Measurements from ENCODE around the gene JAK3. TPM values are rescaled to one million over a fixed set of nuclear protein-coding genes. Genes with fewer than 3 reads are reported as not detected.

The JAK3 gene
- polyA plus RNA-seq, 3 donors = 2.1 to 2.6 (median 2.2) TPM

GRCh38 chr19:17841810-17842662, 5.7 kb downstream of the JAK3 start:
- peak in 1 of 3 donors; percentile 79 for DNase-seq (ENCODE audit: low read depth in 3 of 3, low spot score in 2 of 3)

GRCh38 chr19:17841371-17841809, 6.4 kb downstream of the JAK3 start:
- no peak for DNase-seq (ENCODE audit: low read depth in 3 of 3, low spot score in 2 of 3)

GRCh38 chr19:17840019-17840418, 7.8 kb downstream of the JAK3 start:
- DNase-seq (ENCODE audit: low read depth in 3 of 3, low spot score in 2 of 3) = no peak

- DNase-seq (ENCODE audit: low read depth in 3 of 3, low spot score in 2 of 3) = no peak
These were observed 9.8 kb downstream of the JAK3 start for GRCh38 chr19:17837972-17838371.

- no peak for DNase-seq (ENCODE audit: low read depth in 3 of 3, low spot score in 2 of 3)
These were observed 11.3 kb downstream of the JAK3 start for GRCh38 chr19:17836530-17836929.

GRCh38 chr19:17835182-17836006, 12.4 kb downstream of the JAK3 start:
- DNase-seq (ENCODE audit: low read depth in 3 of 3, low spot score in 2 of 3) = no peak

DNA sequence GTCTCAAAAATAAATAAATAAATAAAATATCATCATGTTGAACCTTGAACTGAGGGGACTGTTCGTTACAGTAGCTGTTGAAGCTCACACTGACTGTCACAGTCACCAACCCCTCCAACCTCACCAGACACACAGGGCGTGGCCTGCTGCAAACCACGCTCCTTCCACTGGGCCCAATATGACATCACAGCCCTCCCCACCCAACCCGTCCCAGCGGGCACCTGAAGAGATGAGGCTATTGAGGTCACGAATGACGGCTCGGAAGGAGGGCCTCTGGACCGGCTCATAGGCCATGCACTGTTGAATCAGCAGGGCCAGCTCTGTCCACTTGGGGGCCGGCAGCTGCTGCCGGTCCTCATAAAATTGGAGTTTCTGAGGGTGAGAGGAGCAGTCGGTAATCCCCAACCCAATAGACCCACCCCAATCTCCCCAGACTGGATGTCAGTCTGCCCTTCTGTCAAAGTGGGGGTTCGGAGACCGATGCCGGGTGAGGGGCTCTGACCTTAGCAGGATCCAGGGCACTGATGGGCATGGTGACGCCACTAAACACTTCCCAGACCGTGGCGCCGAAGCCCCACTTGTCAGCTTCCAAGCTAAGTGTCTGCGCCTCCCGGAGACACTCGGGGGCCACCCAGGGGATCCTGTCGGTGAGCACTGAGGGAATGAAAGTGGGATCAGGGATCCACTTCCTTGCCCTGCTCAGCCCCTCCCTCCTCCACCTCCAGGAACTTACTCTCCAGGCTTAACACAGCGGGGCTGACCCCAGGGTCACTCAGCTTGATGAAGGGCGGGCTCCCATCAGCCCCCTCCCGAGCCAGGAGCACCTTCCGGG, 13.2 kb downstream of the JAK3 start:
- DNase-seq (ENCODE audit: low read depth in 3 of 3, low spot score in 2 of 3) = no peak

- no peak for DNase-seq (ENCODE audit: low read depth in 3 of 3, low spot score in 2 of 3)
These were observed 15.2 kb downstream of the JAK3 start for GRCh38 chr19:17832443-17833208.

DNA sequence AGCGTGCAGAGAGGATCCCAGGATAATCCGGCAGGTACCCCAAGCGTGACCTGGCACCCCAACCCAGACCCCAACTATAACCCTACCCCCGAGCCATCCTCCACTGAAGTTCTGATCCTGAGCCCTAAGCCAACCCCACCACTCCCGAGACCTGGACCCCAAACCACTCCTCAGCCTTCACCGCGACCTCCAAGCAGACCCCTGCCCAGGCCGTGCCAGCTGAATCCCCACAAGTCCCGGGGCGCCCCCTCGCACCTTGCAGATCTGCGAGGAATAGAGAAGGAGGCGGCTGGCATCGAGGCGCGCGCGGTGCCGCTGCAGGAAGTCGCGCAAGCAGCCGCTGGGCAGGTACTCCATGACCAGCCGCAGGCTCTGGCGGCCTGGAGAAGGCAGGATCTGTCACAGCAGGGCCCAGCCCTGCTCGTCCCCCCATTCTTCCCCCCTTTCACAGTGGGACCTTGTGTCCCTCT, 16.3 kb downstream of the JAK3 start:
- no peak for DNase-seq (ENCODE audit: low read depth in 3 of 3, low spot score in 2 of 3)

DNA sequence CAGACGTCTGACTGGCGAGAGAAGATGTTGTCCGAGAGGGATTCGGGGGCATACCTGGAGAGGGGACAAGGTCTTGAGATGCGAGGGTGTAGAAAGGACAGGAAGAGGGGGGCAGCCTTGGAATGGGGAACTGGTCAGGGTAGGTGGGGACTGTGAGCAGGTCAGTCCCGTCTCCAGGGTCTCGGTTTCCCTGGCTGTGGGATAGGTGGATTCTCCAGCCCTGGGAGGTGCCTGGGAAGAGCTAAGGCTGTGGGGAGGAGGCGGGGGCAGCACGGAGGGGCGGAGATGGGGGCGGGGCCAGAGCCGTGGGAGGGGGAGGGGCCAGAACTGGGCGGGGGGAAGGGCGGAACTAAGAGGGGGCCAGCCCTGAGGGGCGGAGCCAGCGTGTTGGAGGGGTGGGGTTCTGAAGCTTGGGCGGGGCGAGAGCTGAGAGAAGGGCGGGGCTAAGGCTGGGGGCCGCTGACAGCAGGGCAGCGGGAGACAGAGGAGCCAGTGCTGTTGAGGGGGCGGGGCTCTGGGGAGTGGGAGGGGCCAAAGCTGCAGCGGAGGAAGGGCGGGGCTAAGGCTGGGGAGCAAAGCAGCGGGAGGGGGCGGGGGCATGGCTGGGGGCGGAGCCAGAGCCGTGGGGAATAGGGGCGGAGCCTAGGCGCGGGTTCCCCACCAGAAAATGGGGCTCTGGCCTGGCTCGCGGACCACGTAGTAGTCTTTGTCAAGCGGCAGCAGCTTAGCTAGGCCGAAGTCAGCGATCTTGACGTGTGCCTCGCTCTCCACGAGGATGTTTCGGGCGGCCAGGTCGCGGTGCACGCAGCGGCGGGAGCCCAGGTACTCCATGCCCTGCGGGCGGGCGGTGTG, 17.0 kb downstream of the JAK3 start:
- DNase-seq (ENCODE audit: low read depth in 3 of 3, low spot score in 2 of 3) = peak in 1 of 3 donors; percentile 21

GRCh38 chr19:17829855-17830566, 17.8 kb downstream of the JAK3 start:
- DNase-seq (ENCODE audit: low read depth in 3 of 3, low spot score in 2 of 3) = peak in 1 of 3 donors; percentile 16

DNA sequence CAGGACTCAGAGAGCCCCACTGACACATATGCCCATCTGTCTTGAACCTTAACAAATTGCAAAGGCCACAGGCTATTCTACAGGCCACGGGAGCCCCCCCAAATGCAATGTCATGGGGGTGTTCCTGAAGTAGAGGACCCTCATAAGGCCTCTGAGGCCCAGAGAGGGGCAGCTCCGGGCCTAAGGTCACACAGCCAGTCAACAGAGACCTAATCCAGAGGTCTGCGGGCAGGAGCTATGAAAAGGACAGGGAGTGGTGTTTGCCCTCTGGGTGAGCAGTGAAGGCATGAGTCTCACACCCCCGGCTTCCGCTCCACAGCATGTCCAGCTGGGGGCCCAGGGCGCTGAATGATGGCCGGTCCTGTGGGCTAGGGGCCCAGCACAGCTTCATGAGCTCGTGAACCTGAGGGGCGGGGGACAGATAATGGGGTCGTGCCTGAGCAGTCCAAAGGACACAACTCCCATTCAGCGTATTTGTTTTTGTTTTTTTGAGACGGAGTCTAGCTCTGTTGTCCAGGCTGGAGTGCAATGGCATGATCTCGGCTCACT, 21.2 kb downstream of the JAK3 start:
- no peak for DNase-seq (ENCODE audit: low read depth in 3 of 3, low spot score in 2 of 3)

DNA sequence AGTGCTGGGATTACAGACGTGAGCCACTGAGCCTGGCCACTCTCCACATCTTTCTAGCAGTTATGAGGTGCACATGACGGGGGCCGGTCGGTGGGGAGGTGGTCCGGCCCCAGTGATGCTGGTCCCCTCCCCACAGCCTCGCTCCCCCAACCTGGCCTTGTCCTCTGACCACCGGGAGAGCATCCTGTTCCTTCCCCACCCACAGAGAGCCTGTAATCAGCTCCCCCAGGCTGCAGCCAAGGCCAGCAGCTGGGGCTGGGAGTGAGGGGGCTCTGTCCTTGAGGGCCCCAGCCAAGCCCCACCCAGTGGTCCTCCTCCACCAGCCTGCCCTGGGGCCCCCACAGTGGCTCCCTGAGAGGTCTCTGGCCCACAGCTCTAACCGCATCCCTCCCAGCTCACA, 23.4 kb downstream of the JAK3 start:
- no peak for DNase-seq (ENCODE audit: low read depth in 3 of 3, low spot score in 2 of 3)

- DNase-seq (ENCODE audit: low read depth in 3 of 3, low spot score in 2 of 3) = no peak
These were observed 26.6 kb downstream of the JAK3 start, which contains the start of gene INSL3 for GRCh38 chr19:17821190-17821589. Gene INSL3, minus strand, starts transcription at chr19:17821519. Its CDS starts 13 bp downstream, at chr19:17821506.

GRCh38 chr19:17817668-17818363, 30.0 kb downstream of the JAK3 start:
- DNase-seq (ENCODE audit: low read depth in 3 of 3, low spot score in 2 of 3) = no peak

DNA sequence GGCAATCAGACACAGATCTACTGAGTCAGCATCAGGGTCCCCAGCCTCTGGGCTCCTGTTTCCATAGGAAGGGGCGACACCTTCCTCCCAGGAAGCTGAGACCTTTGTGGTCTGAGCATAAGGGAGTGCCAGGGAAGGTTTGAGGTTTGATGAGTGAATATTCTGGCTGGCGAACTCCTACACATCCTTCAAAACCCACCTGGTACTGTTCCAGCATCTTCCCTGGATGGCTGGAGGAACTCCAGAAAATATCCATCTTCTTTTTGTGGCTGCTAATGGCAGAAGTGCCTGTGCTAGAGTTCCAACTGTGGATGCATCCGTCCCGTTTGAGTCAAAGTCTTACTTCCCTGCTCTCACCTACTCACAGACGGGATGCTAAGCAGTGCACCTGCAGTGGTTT, 35.7 kb downstream of the JAK3 start:
- DNase-seq (ENCODE audit: low read depth in 3 of 3, low spot score in 2 of 3) = no peak

GRCh38 chr19:17811681-17812080, 36.1 kb downstream of the JAK3 start:
- no peak for DNase-seq (ENCODE audit: low read depth in 3 of 3, low spot score in 2 of 3)
